ENCODE results near the gene PCARE.
A peak's percentile ranks its signal among the peaks of the same experiment; 100 is the strongest.

PCARE gene

GRCh38 chr2:29042561-29043075 is 31.7 kb downstream of the PCARE start:
- no peak for DNase-seq (ENCODE audit: low read depth, low spot score)
- no peak overlapping the region for H3K27ac ChIP-seq

- H3K27ac ChIP-seq = no peak overlapping the region
- no peak for DNase-seq (ENCODE audit: low read depth, low spot score)
Observed at GRCh38 chr2:29041161-29041660, 33.1 kb downstream of the PCARE start.

- DNase-seq (ENCODE audit: low read depth, low spot score) = no peak
- H3K27ac ChIP-seq = no peak overlapping the region
Observed at GRCh38 chr2:29040552-29040951, 33.8 kb downstream of the PCARE start.

- H3K27ac ChIP-seq = no peak overlapping the region
- DNase-seq (ENCODE audit: low read depth, low spot score) = no peak
Observed at GRCh38 chr2:29039718-29040480, 34.4 kb downstream of the PCARE start.

- no peak for DNase-seq (ENCODE audit: low read depth, low spot score)
- H3K27ac ChIP-seq = no peak overlapping the region
Observed at GRCh38 chr2:29035016-29035745, 39.1 kb downstream of the PCARE start.

- no peak for DNase-seq (ENCODE audit: low read depth, low spot score)
- H3K27ac ChIP-seq = no peak overlapping the region
Observed at GRCh38 chr2:29033656-29034055, 40.7 kb downstream of the PCARE start.

GRCh38 chr2:29033172-29033571 is 41.2 kb downstream of the PCARE start:
- no peak for DNase-seq (ENCODE audit: low read depth, low spot score)
- peak overlapping the region; percentile 9 for H3K27ac ChIP-seq

GRCh38 chr2:29032189-29032588 is 42.1 kb downstream of the PCARE start:
- no peak for DNase-seq (ENCODE audit: low read depth, low spot score)
- H3K27ac ChIP-seq = no peak overlapping the region

- no peak overlapping the region for H3K27ac ChIP-seq
- no peak for DNase-seq (ENCODE audit: low read depth, low spot score)
Observed at GRCh38 chr2:29031046-29031445, 43.3 kb downstream of the PCARE start.

- DNase-seq (ENCODE audit: low read depth, low spot score) = no peak
- no peak overlapping the region for H3K27ac ChIP-seq
Observed at GRCh38 chr2:29025711-29026110, 48.6 kb downstream of the PCARE start.

- no peak for DNase-seq (ENCODE audit: low read depth, low spot score)
Observed at GRCh38 chr2:29024882-29025430, 49.4 kb downstream of the PCARE start.

GRCh38 chr2:29023188-29023587 is 51.1 kb downstream of the PCARE start:
- H3K27ac ChIP-seq = no peak overlapping the region
- no peak for DNase-seq (ENCODE audit: low read depth, low spot score)

More at GRCh38 chr2:29024882-29025430, 49.4 kb downstream of the PCARE start:
- H3K27ac ChIP-seq = no peak overlapping the region

- H3K27ac ChIP-seq = no peak overlapping the region
- DNase-seq (ENCODE audit: low read depth, low spot score) = no peak
Observed at GRCh38 chr2:29022679-29023078, 51.6 kb downstream of the PCARE start.

- no peak for DNase-seq (ENCODE audit: low read depth, low spot score)
- H3K27ac ChIP-seq = no peak overlapping the region
Observed at GRCh38 chr2:29021886-29022285, 52.4 kb downstream of the PCARE start.

- DNase-seq (ENCODE audit: low read depth, low spot score) = no peak
- no peak overlapping the region for H3K27ac ChIP-seq
Observed at GRCh38 chr2:29017716-29018435, 56.4 kb downstream of the PCARE start.

GRCh38 chr2:29016504-29016903 is 57.8 kb downstream of the PCARE start:
- H3K27ac ChIP-seq = no peak overlapping the region

GRCh38 chr2:29015701-29016470 is 58.4 kb downstream of the PCARE start:
- H3K27ac ChIP-seq = no peak overlapping the region
- DNase-seq (ENCODE audit: low read depth, low spot score) = no peak

More at GRCh38 chr2:29016504-29016903, 57.8 kb downstream of the PCARE start:
- DNase-seq (ENCODE audit: low read depth, low spot score) = no peak

GRCh38 chr2:29014811-29015421 is 59.4 kb downstream of the PCARE start:
- no peak overlapping the region for H3K27ac ChIP-seq
- DNase-seq (ENCODE audit: low read depth, low spot score) = no peak

- no peak overlapping the region for H3K27ac ChIP-seq
- DNase-seq (ENCODE audit: low read depth, low spot score) = no peak
Observed at GRCh38 chr2:29014331-29014730, 60.0 kb downstream of the PCARE start.
